Vagina (tissue), 2 donors: ENCODE results near the gene ZNF182.

Experiments
- POLR2A ChIP-seq, 2 donors: fragments of 450-650 bp; IDR thresholded peaks; one replicate each; pipeline ENCODE4 v1.6.1; 2017; ENCODE audit warnings: antibody characterized with exemption in 2 of 2, mild to moderate bottlenecking in 2 of 2, moderate library complexity in 2 of 2
- TF ChIP-seq, protein P1 (sequence below), 3 experiments: fragments of 450-650 bp in 2 of 3; fragments of 200-600 bp in 1 of 3; sonication (generic) in 1 of 3; IDR thresholded peaks; one replicate each; pipeline ENCODE4 v1.5.1; 2017 to 2019; ENCODE audit warnings: antibody characterized with exemption in 3 of 3, mild to moderate bottlenecking in 2 of 3, moderate library complexity in 2 of 3

DNA sequence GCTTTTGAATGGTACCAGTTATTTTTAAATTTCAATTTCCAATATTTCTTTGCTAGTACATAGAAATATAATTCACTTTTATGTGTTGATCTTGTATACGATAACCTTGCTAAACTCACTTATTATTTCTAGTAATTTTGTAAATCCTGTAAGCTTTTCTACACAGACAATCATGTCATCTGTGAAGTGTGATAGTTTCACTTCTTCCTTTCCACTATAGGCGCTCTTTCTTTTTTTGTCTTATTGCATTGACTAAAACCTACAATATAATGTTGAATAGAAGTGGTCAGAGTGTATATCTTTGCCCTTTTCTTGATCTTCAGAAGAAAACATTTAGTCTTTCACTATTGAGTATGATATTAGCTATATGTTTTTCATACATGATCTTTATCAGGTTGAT lies 76.6 kb downstream of the ZNF182 start:
- no peak for TF ChIP-seq POLR2A (IDR thresholded peaks at IDR 0.05)
- TF ChIP-seq, protein P1, sequence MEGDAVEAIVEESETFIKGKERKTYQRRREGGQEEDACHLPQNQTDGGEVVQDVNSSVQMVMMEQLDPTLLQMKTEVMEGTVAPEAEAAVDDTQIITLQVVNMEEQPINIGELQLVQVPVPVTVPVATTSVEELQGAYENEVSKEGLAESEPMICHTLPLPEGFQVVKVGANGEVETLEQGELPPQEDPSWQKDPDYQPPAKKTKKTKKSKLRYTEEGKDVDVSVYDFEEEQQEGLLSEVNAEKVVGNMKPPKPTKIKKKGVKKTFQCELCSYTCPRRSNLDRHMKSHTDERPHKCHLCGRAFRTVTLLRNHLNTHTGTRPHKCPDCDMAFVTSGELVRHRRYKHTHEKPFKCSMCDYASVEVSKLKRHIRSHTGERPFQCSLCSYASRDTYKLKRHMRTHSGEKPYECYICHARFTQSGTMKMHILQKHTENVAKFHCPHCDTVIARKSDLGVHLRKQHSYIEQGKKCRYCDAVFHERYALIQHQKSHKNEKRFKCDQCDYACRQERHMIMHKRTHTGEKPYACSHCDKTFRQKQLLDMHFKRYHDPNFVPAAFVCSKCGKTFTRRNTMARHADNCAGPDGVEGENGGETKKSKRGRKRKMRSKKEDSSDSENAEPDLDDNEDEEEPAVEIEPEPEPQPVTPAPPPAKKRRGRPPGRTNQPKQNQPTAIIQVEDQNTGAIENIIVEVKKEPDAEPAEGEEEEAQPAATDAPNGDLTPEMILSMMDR (IDR thresholded peaks at IDR 0.05), result no peak
